ENCODE results near the gene MS4A4E. TPM values are rescaled to one million over a fixed set of nuclear protein-coding genes. Genes with fewer than 3 reads are reported as not detected.

The MS4A4E gene
- total RNA-seq, 1 experiment from 2014 or later, result 0.42 TPM

DNA sequence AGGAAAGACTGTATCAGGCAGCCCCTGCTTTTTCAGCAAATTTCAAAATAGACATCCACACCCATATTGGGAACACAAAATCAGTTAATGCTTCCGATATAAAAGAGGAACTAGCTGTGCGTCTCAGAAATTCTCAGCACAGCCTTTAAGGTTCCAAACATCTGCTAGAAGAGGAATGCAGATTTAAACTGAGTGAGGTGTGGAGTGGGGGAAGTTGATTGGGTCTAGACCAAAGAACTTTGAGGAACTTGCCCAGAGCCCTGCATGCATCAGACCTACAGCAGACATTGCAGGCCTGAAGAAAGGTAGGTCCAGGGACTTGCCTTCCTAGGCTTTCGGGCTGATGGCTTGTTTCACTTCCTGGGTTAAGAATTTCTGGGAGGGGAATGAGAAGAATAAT is 37.5 kb upstream of the MS4A4E start, which contains the start of gene MS4A4A:
TSS of gene MS4A4A (plus strand) at position 255 of the 400 bp plus-strand sequence. CDS start at position 265, 10 bp downstream.
- Histone ChIP-seq H3T11ph (ENCODE audit: low read length) (no peak within 1 kb of the TSS), H2BK12ac (ENCODE audit: insufficient read length, low read depth, low read length) (no peak within 1 kb of the TSS), H3K4me2 (ENCODE audit: insufficient read depth, insufficient read length, low read length) (no peak within 1 kb of the TSS), H4K91ac (ENCODE audit: insufficient read length, low read depth, low read length) (no peak within 1 kb of the TSS), H2AFZ (ENCODE audit: low read length) (no peak within 1 kb of the TSS), H4K20me1 (ENCODE audit: control insufficient read depth, insufficient read depth, insufficient read length) (no peaks in the 10 kb centered on the region), H2BK5ac (ENCODE audit: insufficient read length, low read length) (no peak within 1 kb of the TSS), H4K5ac (ENCODE audit: insufficient read length, low read depth, low read length) (no peak within 1 kb of the TSS), H2BK120ac (ENCODE audit: low read depth, low read length, poor library complexity, severe bottlenecking) (no peak within 1 kb of the TSS), H3K27ac (ENCODE audit: insufficient read length, low read depth, low read length) (no peak within 1 kb of the TSS), H2AK5ac (ENCODE audit: insufficient read length, low read length) (no peak within 1 kb of the TSS), H3K4me1 (ENCODE audit: insufficient read depth, low read length) (peaks cover 2% of the 10 kb centered on the region; the same call in 1 of the 2 replicates), H3K27me3 (ENCODE audit: insufficient read depth, low read length) (no peaks in the 10 kb centered on the region), H3K56ac (ENCODE audit: insufficient read length, low read depth, low read length) (no peak within 1 kb of the TSS), H2BK20ac (ENCODE audit: low read depth, low read length, poor library complexity, severe bottlenecking) (no peak within 1 kb of the TSS), H4K8ac (replicated peaks; ENCODE audit: insufficient read length, low read depth, low read length) (no peak within 1 kb of the TSS), H3K9me3 (ENCODE audit: control insufficient read depth, low read depth, low read length) (no peaks in the 10 kb centered on the region), H3K18ac (ENCODE audit: insufficient read length, low read depth, low read length) (no peak within 1 kb of the TSS), H3K23me2 (ENCODE audit: insufficient read length, low read depth, low read length, poor library complexity, severe bottlenecking) (no peaks in the 10 kb centered on the region), H3K4ac (ENCODE audit: low read depth, low read length) (no peak within 1 kb of the TSS), H3K79me1 (ENCODE audit: insufficient read depth, low read depth, low read length, poor library complexity, severe bottlenecking) (no peaks in the 10 kb centered on the region), H3K79me2 (ENCODE audit: insufficient read depth, low read length) (no peaks in the 10 kb centered on the region), H3K14ac (ENCODE audit: insufficient read depth, low read length) (no peak within 1 kb of the TSS), H2BK15ac (ENCODE audit: low read depth, low read length) (no peak within 1 kb of the TSS), H3K9ac (ENCODE audit: extremely low read depth, insufficient read length, low read length) (no peak within 1 kb of the TSS), H3K23ac (ENCODE audit: insufficient read length, low read depth, low read length) (no peak within 1 kb of the TSS)
- H3K4me3 Mint-ChIP-seq, result no peak within 1 kb of the TSS
- H3K4me1 Mint-ChIP-seq, result peaks cover 22 to 29% of the 10 kb centered on the region in 2 experiments
- H3K27me3 Mint-ChIP-seq (ENCODE audit: low read depth), result no peaks in the 10 kb centered on the region; the same call in 1 of the 2 replicates
- no peak within 1 kb of the TSS for H3K27ac Mint-ChIP-seq
- no CpG with 5 or more reads among the region's 3 CpGs for WGBS (ENCODE audit: extremely low coverage, insufficient read length, low lambda C conversion rate)
- no peak for DNase-seq
- TF ChIP-seq, protein P1, sequence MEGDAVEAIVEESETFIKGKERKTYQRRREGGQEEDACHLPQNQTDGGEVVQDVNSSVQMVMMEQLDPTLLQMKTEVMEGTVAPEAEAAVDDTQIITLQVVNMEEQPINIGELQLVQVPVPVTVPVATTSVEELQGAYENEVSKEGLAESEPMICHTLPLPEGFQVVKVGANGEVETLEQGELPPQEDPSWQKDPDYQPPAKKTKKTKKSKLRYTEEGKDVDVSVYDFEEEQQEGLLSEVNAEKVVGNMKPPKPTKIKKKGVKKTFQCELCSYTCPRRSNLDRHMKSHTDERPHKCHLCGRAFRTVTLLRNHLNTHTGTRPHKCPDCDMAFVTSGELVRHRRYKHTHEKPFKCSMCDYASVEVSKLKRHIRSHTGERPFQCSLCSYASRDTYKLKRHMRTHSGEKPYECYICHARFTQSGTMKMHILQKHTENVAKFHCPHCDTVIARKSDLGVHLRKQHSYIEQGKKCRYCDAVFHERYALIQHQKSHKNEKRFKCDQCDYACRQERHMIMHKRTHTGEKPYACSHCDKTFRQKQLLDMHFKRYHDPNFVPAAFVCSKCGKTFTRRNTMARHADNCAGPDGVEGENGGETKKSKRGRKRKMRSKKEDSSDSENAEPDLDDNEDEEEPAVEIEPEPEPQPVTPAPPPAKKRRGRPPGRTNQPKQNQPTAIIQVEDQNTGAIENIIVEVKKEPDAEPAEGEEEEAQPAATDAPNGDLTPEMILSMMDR (conservative IDR thresholded peaks at IDR 0.05), result no peak
- H3K36me3 Mint-ChIP-seq (ENCODE audit: insufficient read depth in 1 of 3, low read depth in 3 of 3), result peaks cover 0 to 4% (median 2%) of the 10 kb centered on the region in 3 experiments; a peak in 5 of 7 replicates
- peaks cover 0 to under 1% of the 10 kb centered on the region in 2 experiments; a peak in 2 of 5 replicates for H3K9me3 Mint-ChIP-seq

Data from H9 (cell line).